Upper lobe of left lung (tissue), 4 donors: ENCODE measurements around the gene CHRNG.

Source experiments
- CTCF ChIP-seq, 6 experiments: fragments of 450-650 bp in 4 of 6; fragments of 200-600 bp in 2 of 6; sonication (generic) in 2 of 6; IDR thresholded peaks; one replicate each; pipeline ENCODE4 v1.5.1; 2016 to 2019; ENCODE audit warnings: antibody characterized with exemption in 6 of 6
- EP300 ChIP-seq, 4 donors: sonication (generic); formaldehyde crosslinking; IDR thresholded peaks; one replicate each; pipeline ENCODE4 v1.5.1; 2017; ENCODE audit warnings: antibody characterized with exemption in 4 of 4, control low read depth in 2 of 4
- POLR2A ChIP-seq, 4 donors: fragments of 450-650 bp; IDR thresholded peaks; one replicate each; pipeline ENCODE4 v1.5.1; 2016 to 2017; ENCODE audit warnings: antibody characterized with exemption in 4 of 4, mild to moderate bottlenecking in 2 of 4

GRCh38 chr2:232506709-232507108, 32.8 kb upstream of the CHRNG start:
- no peak for TF ChIP-seq EP300 (IDR thresholded peaks at IDR 0.05)
- no peak for TF ChIP-seq CTCF (IDR thresholded peaks at IDR 0.05)
- no peak for TF ChIP-seq POLR2A (IDR thresholded peaks at IDR 0.05)
